HepG2 (cell line): ENCODE data around the gene TMEM80. TPM values are rescaled to one million over a fixed set of nuclear protein-coding genes. Genes with fewer than 3 reads are reported as not detected.

Experiments used
- ATF2 ChIP-seq: sonication (generic); formaldehyde crosslinking; IDR thresholded peaks from 2 replicates; pipeline ENCODE4 v1.4.0; 2020; ENCODE audit warnings: missing genetic modification reagents
- CREBL2 ChIP-seq: sonication (generic); formaldehyde crosslinking; IDR thresholded peaks from 2 replicates; pipeline ENCODE4 v1.8.1; 2023; ENCODE audit warnings: missing genetic modification reagents, mild to moderate bottlenecking, borderline replicate concordance
- DDIT3 ChIP-seq: sonication (generic); formaldehyde crosslinking; IDR thresholded peaks from 2 replicates; pipeline ENCODE4 v1.4.0; 2020; ENCODE audit warnings: mild to moderate bottlenecking, missing genetic modification reagents
- ETS1 ChIP-seq: sonication (generic); formaldehyde crosslinking; IDR thresholded peaks from 2 replicates; pipeline ENCODE4 v1.4.0; 2020; ENCODE audit warnings: missing genetic modification reagents
- HMG20B ChIP-seq: conservative IDR thresholded peaks from 2 replicates; pipeline ENCODE4 v1.6.1; 2016; ENCODE audit warnings: missing genetic modification reagents, missing compliant biosample characterization
- KLF12 ChIP-seq: sonication (generic); formaldehyde crosslinking; IDR thresholded peaks from 2 replicates; pipeline ENCODE4 v1.4.0; 2020; ENCODE audit warnings: missing genetic modification reagents, borderline replicate concordance
- NKX3-1 ChIP-seq: sonication (generic); formaldehyde crosslinking; IDR thresholded peaks from 2 replicates; pipeline ENCODE4 v1.5.0; 2020; ENCODE audit warnings: missing genetic modification reagents
- PRDM15 ChIP-seq: sonication (generic); formaldehyde crosslinking; IDR thresholded peaks from 2 replicates; pipeline ENCODE4 v1.4.0; 2020; ENCODE audit warnings: missing genetic modification reagents
- YY1 ChIP-seq: IDR thresholded peaks from 2 replicates; pipeline ENCODE4 v1.6.1; 2011; ENCODE audit warnings: low read length, low read depth, moderate library complexity, mild to moderate bottlenecking; ENCODE audit not compliant: insufficient read depth, insufficient replicate concordance
- ZNF18 ChIP-seq: sonication (generic); formaldehyde crosslinking; IDR thresholded peaks from 2 replicates; pipeline ENCODE4 v1.8.0; 2022; ENCODE audit warnings: mild to moderate bottlenecking, missing genetic modification reagents; ENCODE audit not compliant: insufficient replicate concordance
- ZNF230 ChIP-seq: sonication (generic); formaldehyde crosslinking; IDR thresholded peaks from 2 replicates; pipeline ENCODE4 v1.4.0; 2020; ENCODE audit warnings: mild to moderate bottlenecking, missing genetic modification reagents
- ZNF260 ChIP-seq: sonication (generic); formaldehyde crosslinking; IDR thresholded peaks from 2 replicates; pipeline ENCODE4 v1.4.0; 2020; ENCODE audit warnings: missing genetic modification reagents, low read depth, mild to moderate bottlenecking, borderline replicate concordance
- ZNF512 ChIP-seq: sonication (generic); formaldehyde crosslinking; IDR thresholded peaks from 2 replicates; pipeline ENCODE4 v1.4.0; 2020; ENCODE audit warnings: mild to moderate bottlenecking, missing genetic modification reagents
- ZNF691 ChIP-seq: sonication (generic); formaldehyde crosslinking; IDR thresholded peaks from 2 replicates; pipeline ENCODE4 v1.4.0; 2020; ENCODE audit warnings: missing genetic modification reagents, low read depth, mild to moderate bottlenecking, borderline replicate concordance
- ZNF720 ChIP-seq: sonication (generic); formaldehyde crosslinking; IDR thresholded peaks from 2 replicates; pipeline ENCODE4 v1.4.0; 2020; ENCODE audit warnings: missing genetic modification reagents
- ZNF816 ChIP-seq: sonication (generic); formaldehyde crosslinking; IDR thresholded peaks from 2 replicates; pipeline ENCODE4 v1.8.0; 2022; ENCODE audit warnings: missing genetic modification reagents, mild to moderate bottlenecking, borderline replicate concordance
- polyA plus RNA-seq, 8 experiments: library from polyadenylated mRNA; depleted of rRNA in 3 of 8; stranded (reverse) in 7 of 8; unstranded in 1 of 8; fragments of >200 nt; fragmentation: Illumina TruSeq in 4 of 8; extraction: Trizol in 4 of 8; gene quantifications; 2 replicates each; pipeline versions ENCODE4 v1.2.1 to v1.2.3, GENCODE V29; 2011 to 2016; ENCODE audit warnings: low read depth in 4 of 8, missing spikeins in 1 of 8, mixed read lengths in 1 of 8; ENCODE audit not compliant: insufficient read depth in 1 of 8
- total RNA-seq, 5 experiments: library from RNA; depleted of rRNA; stranded (reverse); fragments of >200 nt; fragmentation: Illumina TruSeq; extraction: Trizol; gene quantifications; 2 replicates each; pipeline ENCODE4 v1.2.3, GENCODE V29; 2016; ENCODE audit warnings: low read depth in 1 of 5

The TMEM80 gene
- total and polyA plus RNA-seq, 2 of the 13 experiments (the other 11 are each of a cell fraction or from before 2014, with no cell fraction given): 5.6 to 17.1 TPM

- TF ChIP-seq PRDM15 (CRISPR knock-in tag) (peak; percentile 30; the same call in 1 of the 2 replicates), ZNF816 (CRISPR knock-in tag) (no peak), ZNF18 (no peak), DDIT3 (no peak), ZNF230 (CRISPR knock-in tag) (no peak), ZNF691 (peak; percentile 22; the same call in 1 of the 2 replicates), CREBL2 (CRISPR knock-in tag) (no peak), HMG20B (CRISPR knock-in tag) (no peak), ZNF512 (CRISPR knock-in tag) (no peak), NKX3-1 (CRISPR knock-in tag) (peak; percentile 65; the same call in 1 of the 2 replicates), ZNF260 (CRISPR knock-in tag) (no peak), ZNF720 (no peak), KLF12 (no peak), ETS1 (no peak), ATF2 (CRISPR knock-in tag) (no peak), YY1 (no peak)
These were observed 10.2 kb downstream of the TMEM80 start, which contains the start of gene EPS8L2 (continued) for GRCh38 chr11:705646-706438.
